ENCODE results near the gene PDE11A. TPM values are rescaled to one million over a fixed set of nuclear protein-coding genes. Genes with fewer than 3 reads are reported as not detected.
"Not testable (repeated sequence)": the region's sequence is repeated elsewhere in the genome, so short reads cannot be mapped to it uniquely, and the experiment has no call there.

The PDE11A gene
- polyA plus RNA-seq, 1 donor: 1.5 TPM

- no peak for DNase-seq
- Histone ChIP-seq H3K36me3 (ENCODE audit: control insufficient read depth, insufficient read depth, low read length) (no peaks in the 10 kb centered on the region), H3K4me1 (ENCODE audit: control insufficient read depth, insufficient read depth, low read length) (no peaks in the 10 kb centered on the region), H3K27me3 (ENCODE audit: control insufficient read depth, insufficient read depth, low read length) (no peaks in the 10 kb centered on the region), H3K9me3 (ENCODE audit: control insufficient read depth, low read depth, low read length) (no peaks in the 10 kb centered on the region), H3K27ac (ENCODE audit: low read length) (no peak overlapping the region), H3K4me3 (ENCODE audit: low read length) (no peak overlapping the region)
- 75% methylated on average over 1 of the region's 1 CpG for WGBS (ENCODE audit: insufficient coverage, low lambda C conversion rate)
Observed at GRCh38 chr2:178056345-178056744, 16.2 kb downstream of the PDE11A start.

GRCh38 chr2:178051257-178051656 lies 21.3 kb downstream of the PDE11A start:
- H3K27me3 ChIP-seq (ENCODE audit: control insufficient read depth, insufficient read depth, low read length); H3K4me1 ChIP-seq (ENCODE audit: control insufficient read depth, insufficient read depth, low read length); H3K9me3 ChIP-seq (ENCODE audit: control insufficient read depth, low read depth, low read length); H3K36me3 ChIP-seq (ENCODE audit: control insufficient read depth, insufficient read depth, low read length); H3K4me3 ChIP-seq (ENCODE audit: low read length); H3K27ac ChIP-seq (ENCODE audit: low read length); DNase-seq: not testable (repeated sequence)
- no CpG with 5 or more reads among the region's 2 CpGs for WGBS (ENCODE audit: insufficient coverage, low lambda C conversion rate)

- no peaks in the 10 kb centered on the region for H3K27me3 ChIP-seq (ENCODE audit: control insufficient read depth, insufficient read depth, low read length)
- no peaks in the 10 kb centered on the region for H3K9me3 ChIP-seq (ENCODE audit: control insufficient read depth, low read depth, low read length)
- no peaks in the 10 kb centered on the region for H3K4me1 ChIP-seq (ENCODE audit: control insufficient read depth, insufficient read depth, low read length)
- no peak overlapping the region for H3K4me3 ChIP-seq (ENCODE audit: low read length)
- H3K27ac ChIP-seq (ENCODE audit: low read length): no peak overlapping the region
- no peak for DNase-seq
- WGBS (ENCODE audit: insufficient coverage, low lambda C conversion rate): no CpG with 5 or more reads among the region's 2 CpGs
- no peaks in the 10 kb centered on the region for H3K36me3 ChIP-seq (ENCODE audit: control insufficient read depth, insufficient read depth, low read length)
Observed at GRCh38 chr2:178047391-178047790, 25.2 kb downstream of the PDE11A start.

- Histone ChIP-seq H3K4me1 (ENCODE audit: control insufficient read depth, insufficient read depth, low read length) (no peaks in the 10 kb centered on the region), H3K9me3 (ENCODE audit: control insufficient read depth, low read depth, low read length) (no peaks in the 10 kb centered on the region), H3K4me3 (ENCODE audit: low read length) (no peak overlapping the region), H3K27me3 (ENCODE audit: control insufficient read depth, insufficient read depth, low read length) (no peaks in the 10 kb centered on the region), H3K36me3 (ENCODE audit: control insufficient read depth, insufficient read depth, low read length) (no peaks in the 10 kb centered on the region), H3K27ac (ENCODE audit: low read length) (no peak overlapping the region)
- WGBS (ENCODE audit: insufficient coverage, low lambda C conversion rate): no CpG with 5 or more reads among the region's 1 CpG
- no peak for DNase-seq
Observed at GRCh38 chr2:178044836-178045235, 27.7 kb downstream of the PDE11A start.

- Histone ChIP-seq H3K36me3 (ENCODE audit: control insufficient read depth, insufficient read depth, low read length) (no peaks in the 10 kb centered on the region), H3K27ac (ENCODE audit: low read length) (no peak overlapping the region), H3K4me3 (ENCODE audit: low read length) (no peak overlapping the region), H3K4me1 (ENCODE audit: control insufficient read depth, insufficient read depth, low read length) (no peaks in the 10 kb centered on the region), H3K9me3 (ENCODE audit: control insufficient read depth, low read depth, low read length) (no peaks in the 10 kb centered on the region), H3K27me3 (ENCODE audit: control insufficient read depth, insufficient read depth, low read length) (no peaks in the 10 kb centered on the region)
- WGBS (ENCODE audit: insufficient coverage, low lambda C conversion rate): no CpG with 5 or more reads among the region's 1 CpG
- DNase-seq: no peak
Observed at GRCh38 chr2:178043266-178043665, 29.3 kb downstream of the PDE11A start.

- DNase-seq; H3K4me3 ChIP-seq (ENCODE audit: low read length); H3K36me3 ChIP-seq (ENCODE audit: control insufficient read depth, insufficient read depth, low read length); H3K27me3 ChIP-seq (ENCODE audit: control insufficient read depth, insufficient read depth, low read length); H3K9me3 ChIP-seq (ENCODE audit: control insufficient read depth, low read depth, low read length); H3K4me1 ChIP-seq (ENCODE audit: control insufficient read depth, insufficient read depth, low read length); H3K27ac ChIP-seq (ENCODE audit: low read length): not testable (repeated sequence)
Observed at GRCh38 chr2:178033583-178033982, 39.0 kb downstream of the PDE11A start.

GRCh38 chr2:178029342-178029741 lies 43.2 kb downstream of the PDE11A start:
- no peaks in the 10 kb centered on the region for H3K9me3 ChIP-seq (ENCODE audit: control insufficient read depth, low read depth, low read length)
- H3K27ac ChIP-seq (ENCODE audit: low read length): no peak overlapping the region
- DNase-seq: no peak
- H3K4me1 ChIP-seq (ENCODE audit: control insufficient read depth, insufficient read depth, low read length): no peaks in the 10 kb centered on the region
- WGBS (ENCODE audit: insufficient coverage, low lambda C conversion rate): 80% methylated on average over 1 of the region's 1 CpG
- H3K36me3 ChIP-seq (ENCODE audit: control insufficient read depth, insufficient read depth, low read length): no peaks in the 10 kb centered on the region
- H3K27me3 ChIP-seq (ENCODE audit: control insufficient read depth, insufficient read depth, low read length): no peaks in the 10 kb centered on the region
- no peak overlapping the region for H3K4me3 ChIP-seq (ENCODE audit: low read length)

GRCh38 chr2:178025551-178026185 lies 46.9 kb downstream of the PDE11A start:
- no peak for DNase-seq
- H3K36me3 ChIP-seq (ENCODE audit: control insufficient read depth, insufficient read depth, low read length): no peaks in the 10 kb centered on the region
- no CpG with 5 or more reads among the region's 4 CpGs for WGBS (ENCODE audit: insufficient coverage, low lambda C conversion rate)
- H3K27ac ChIP-seq (ENCODE audit: low read length): no peak overlapping the region
- H3K27me3 ChIP-seq (ENCODE audit: control insufficient read depth, insufficient read depth, low read length): no peaks in the 10 kb centered on the region
- no peak overlapping the region for H3K4me3 ChIP-seq (ENCODE audit: low read length)
- no peaks in the 10 kb centered on the region for H3K9me3 ChIP-seq (ENCODE audit: control insufficient read depth, low read depth, low read length)
- no peaks in the 10 kb centered on the region for H3K4me1 ChIP-seq (ENCODE audit: control insufficient read depth, insufficient read depth, low read length)

GRCh38 chr2:178018141-178018540 lies 54.4 kb downstream of the PDE11A start:
- H3K27ac ChIP-seq (ENCODE audit: low read length): no peak overlapping the region
- H3K36me3 ChIP-seq (ENCODE audit: control insufficient read depth, insufficient read depth, low read length): no peaks in the 10 kb centered on the region
- no peaks in the 10 kb centered on the region for H3K4me1 ChIP-seq (ENCODE audit: control insufficient read depth, insufficient read depth, low read length)
- DNase-seq: no peak
- H3K27me3 ChIP-seq (ENCODE audit: control insufficient read depth, insufficient read depth, low read length): no peaks in the 10 kb centered on the region
- no peaks in the 10 kb centered on the region for H3K9me3 ChIP-seq (ENCODE audit: control insufficient read depth, low read depth, low read length)
- no peak overlapping the region for H3K4me3 ChIP-seq (ENCODE audit: low read length)
- no CpG with 5 or more reads among the region's 7 CpGs for WGBS (ENCODE audit: insufficient coverage, low lambda C conversion rate)

GRCh38 chr2:178016612-178017011 lies 56.0 kb downstream of the PDE11A start:
- no peak overlapping the region for H3K27ac ChIP-seq (ENCODE audit: low read length)
- H3K36me3 ChIP-seq (ENCODE audit: control insufficient read depth, insufficient read depth, low read length): no peaks in the 10 kb centered on the region
- 0% methylated on average over 1 of the region's 1 CpG for WGBS (ENCODE audit: insufficient coverage, low lambda C conversion rate)
- no peak for DNase-seq
- H3K4me3 ChIP-seq (ENCODE audit: low read length): no peak overlapping the region
- no peaks in the 10 kb centered on the region for H3K27me3 ChIP-seq (ENCODE audit: control insufficient read depth, insufficient read depth, low read length)
- no peaks in the 10 kb centered on the region for H3K4me1 ChIP-seq (ENCODE audit: control insufficient read depth, insufficient read depth, low read length)
- no peaks in the 10 kb centered on the region for H3K9me3 ChIP-seq (ENCODE audit: control insufficient read depth, low read depth, low read length)

GRCh38 chr2:178012639-178013038 lies 59.9 kb downstream of the PDE11A start:
- no peaks in the 10 kb centered on the region for H3K4me1 ChIP-seq (ENCODE audit: control insufficient read depth, insufficient read depth, low read length)
- H3K27me3 ChIP-seq (ENCODE audit: control insufficient read depth, insufficient read depth, low read length): no peaks in the 10 kb centered on the region
- no peaks in the 10 kb centered on the region for H3K9me3 ChIP-seq (ENCODE audit: control insufficient read depth, low read depth, low read length)
- no peak overlapping the region for H3K4me3 ChIP-seq (ENCODE audit: low read length)
- DNase-seq: no peak
- WGBS (ENCODE audit: insufficient coverage, low lambda C conversion rate): no CpG with 5 or more reads among the region's 2 CpGs
- H3K36me3 ChIP-seq (ENCODE audit: control insufficient read depth, insufficient read depth, low read length): no peaks in the 10 kb centered on the region
- H3K27ac ChIP-seq (ENCODE audit: low read length): no peak overlapping the region

Data from large intestine (tissue), 3 donors.